Stomach (tissue), 4 donors: ENCODE data around the gene SEMA3D.

Source experiments
- POLR2A ChIP-seq, 4 donors: fragments of 450-650 bp; IDR thresholded peaks; one replicate each; pipeline ENCODE4 v1.6.1; 2016; ENCODE audit warnings: antibody characterized with exemption in 4 of 4, control low read depth in 2 of 4, mild to moderate bottlenecking in 1 of 4, moderate library complexity in 1 of 4
- POLR2AphosphoS5 ChIP-seq, 3 donors: sonication (generic); formaldehyde crosslinking; IDR thresholded peaks; one replicate each; pipeline ENCODE4 v1.6.1; 2016; ENCODE audit warnings: antibody characterized with exemption in 3 of 3
- TF ChIP-seq, protein P1 (sequence below), 7 experiments: fragments of 450-650 bp in 4 of 7; fragments of 200-600 bp in 3 of 7; sonication (generic) in 3 of 7; IDR thresholded peaks; one replicate each; pipeline ENCODE4 v1.5.1; 2016 to 2019; ENCODE audit warnings: antibody characterized with exemption in 7 of 7, control low read depth in 2 of 7, mild to moderate bottlenecking in 1 of 7

DNA sequence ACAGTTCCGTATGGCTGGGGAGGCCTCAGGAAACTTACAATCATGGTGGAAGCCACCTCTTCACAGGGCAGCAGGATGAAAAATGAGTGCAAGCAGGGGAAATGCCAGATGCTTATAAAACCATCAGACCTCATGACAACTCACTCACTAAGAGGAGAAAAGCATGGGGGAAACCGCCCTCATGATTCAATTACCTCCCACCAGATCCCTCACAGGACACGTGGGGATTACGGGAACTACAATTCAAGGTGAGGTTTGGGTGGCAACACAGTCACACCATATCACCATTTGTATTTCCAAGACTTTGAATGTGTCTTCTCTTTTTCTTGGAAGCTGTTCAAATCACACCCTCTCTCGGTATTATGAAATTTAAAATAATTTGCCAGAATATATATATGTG is 80.1 kb downstream of the SEMA3D start:
- TF ChIP-seq, protein P1, sequence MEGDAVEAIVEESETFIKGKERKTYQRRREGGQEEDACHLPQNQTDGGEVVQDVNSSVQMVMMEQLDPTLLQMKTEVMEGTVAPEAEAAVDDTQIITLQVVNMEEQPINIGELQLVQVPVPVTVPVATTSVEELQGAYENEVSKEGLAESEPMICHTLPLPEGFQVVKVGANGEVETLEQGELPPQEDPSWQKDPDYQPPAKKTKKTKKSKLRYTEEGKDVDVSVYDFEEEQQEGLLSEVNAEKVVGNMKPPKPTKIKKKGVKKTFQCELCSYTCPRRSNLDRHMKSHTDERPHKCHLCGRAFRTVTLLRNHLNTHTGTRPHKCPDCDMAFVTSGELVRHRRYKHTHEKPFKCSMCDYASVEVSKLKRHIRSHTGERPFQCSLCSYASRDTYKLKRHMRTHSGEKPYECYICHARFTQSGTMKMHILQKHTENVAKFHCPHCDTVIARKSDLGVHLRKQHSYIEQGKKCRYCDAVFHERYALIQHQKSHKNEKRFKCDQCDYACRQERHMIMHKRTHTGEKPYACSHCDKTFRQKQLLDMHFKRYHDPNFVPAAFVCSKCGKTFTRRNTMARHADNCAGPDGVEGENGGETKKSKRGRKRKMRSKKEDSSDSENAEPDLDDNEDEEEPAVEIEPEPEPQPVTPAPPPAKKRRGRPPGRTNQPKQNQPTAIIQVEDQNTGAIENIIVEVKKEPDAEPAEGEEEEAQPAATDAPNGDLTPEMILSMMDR (IDR thresholded peaks at IDR 0.05), result no peak
- no peak for TF ChIP-seq POLR2AphosphoS5 (IDR thresholded peaks at IDR 0.05)
- TF ChIP-seq POLR2A (IDR thresholded peaks at IDR 0.05), result no peak
